Cortex of kidney (tissue), 1 donor: ENCODE measurements around the gene GLIS2.
"Not testable (repeated sequence)": the region's sequence is repeated elsewhere in the genome, so short reads cannot be mapped to it uniquely, and the experiment has no call there.

Source experiments
- DNase-seq: peaks from one replicate; lab custom pipeline; 2025; lab: John Stamatoyannopoulos, UW

Gene GLIS2

DNA sequence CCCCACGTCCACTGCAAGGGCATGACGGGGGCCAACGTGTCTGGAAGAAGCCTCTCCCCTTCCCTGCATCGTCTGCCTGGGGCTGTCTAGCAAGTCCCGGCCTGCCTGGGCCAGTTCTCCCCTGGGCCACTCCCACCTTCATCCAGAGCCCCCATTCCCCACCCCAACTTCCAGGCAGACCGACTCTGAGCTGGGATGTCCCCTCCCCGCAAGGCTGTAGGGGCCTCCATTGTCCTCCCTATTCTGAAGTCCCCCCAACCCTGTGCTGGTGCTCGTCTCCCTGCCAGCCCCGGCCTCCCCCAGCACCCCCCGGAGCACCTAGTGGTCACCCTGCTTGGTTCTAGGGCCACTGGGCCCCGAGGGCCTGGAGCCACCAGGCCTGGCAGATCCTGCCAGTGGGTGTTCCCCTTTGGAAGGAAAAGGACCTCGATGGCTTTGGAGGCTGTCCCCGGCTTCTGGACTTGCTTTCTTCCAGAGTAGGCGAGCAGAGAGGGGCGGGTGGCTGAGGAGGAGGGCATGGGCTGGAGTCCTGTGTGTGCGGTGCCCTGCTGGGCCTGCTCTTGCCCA is 4.8 kb downstream of the GLIS2 start:
- no peak for DNase-seq

DNA sequence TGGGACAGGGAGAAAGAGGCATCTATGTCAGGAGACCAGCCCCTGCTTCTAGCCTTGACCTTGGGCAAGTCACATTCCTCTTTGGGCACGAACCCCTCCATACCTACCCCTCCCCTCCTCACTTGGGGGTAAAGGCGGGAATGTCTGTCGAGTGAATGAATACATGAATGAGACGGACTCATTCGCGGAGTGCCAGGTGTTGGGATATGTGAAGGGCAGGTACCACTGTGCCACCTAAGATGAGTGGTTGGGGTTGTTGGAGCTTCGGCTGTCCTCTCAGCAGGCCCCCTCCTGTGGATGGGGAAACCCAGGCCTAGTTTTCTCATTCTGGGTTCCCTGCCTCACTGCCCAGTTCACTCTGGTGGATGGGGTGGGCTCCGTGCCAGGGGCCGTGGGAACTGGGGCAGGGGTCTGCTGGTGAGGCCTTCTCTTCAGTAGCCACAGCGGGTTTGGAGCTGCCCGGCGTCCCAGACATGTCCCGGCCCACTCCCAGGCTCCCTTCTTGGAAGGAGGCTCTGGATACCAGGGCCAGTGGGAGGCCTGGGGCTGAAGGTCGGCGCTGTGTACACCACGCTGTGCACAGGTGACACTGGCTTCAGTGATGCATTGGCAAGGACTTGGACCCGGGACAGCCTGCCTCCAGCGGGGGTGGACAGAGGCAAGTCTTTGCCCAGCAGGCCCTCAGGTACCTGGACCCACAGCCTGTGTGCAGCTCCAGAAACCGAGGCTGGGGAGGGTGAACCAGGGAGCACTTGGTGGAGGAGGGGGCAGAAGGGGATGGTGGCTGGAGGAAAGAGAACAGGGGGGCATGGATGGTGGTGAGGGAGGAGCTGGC is 5.6 kb downstream of the GLIS2 start:
- no peak for DNase-seq

DNA sequence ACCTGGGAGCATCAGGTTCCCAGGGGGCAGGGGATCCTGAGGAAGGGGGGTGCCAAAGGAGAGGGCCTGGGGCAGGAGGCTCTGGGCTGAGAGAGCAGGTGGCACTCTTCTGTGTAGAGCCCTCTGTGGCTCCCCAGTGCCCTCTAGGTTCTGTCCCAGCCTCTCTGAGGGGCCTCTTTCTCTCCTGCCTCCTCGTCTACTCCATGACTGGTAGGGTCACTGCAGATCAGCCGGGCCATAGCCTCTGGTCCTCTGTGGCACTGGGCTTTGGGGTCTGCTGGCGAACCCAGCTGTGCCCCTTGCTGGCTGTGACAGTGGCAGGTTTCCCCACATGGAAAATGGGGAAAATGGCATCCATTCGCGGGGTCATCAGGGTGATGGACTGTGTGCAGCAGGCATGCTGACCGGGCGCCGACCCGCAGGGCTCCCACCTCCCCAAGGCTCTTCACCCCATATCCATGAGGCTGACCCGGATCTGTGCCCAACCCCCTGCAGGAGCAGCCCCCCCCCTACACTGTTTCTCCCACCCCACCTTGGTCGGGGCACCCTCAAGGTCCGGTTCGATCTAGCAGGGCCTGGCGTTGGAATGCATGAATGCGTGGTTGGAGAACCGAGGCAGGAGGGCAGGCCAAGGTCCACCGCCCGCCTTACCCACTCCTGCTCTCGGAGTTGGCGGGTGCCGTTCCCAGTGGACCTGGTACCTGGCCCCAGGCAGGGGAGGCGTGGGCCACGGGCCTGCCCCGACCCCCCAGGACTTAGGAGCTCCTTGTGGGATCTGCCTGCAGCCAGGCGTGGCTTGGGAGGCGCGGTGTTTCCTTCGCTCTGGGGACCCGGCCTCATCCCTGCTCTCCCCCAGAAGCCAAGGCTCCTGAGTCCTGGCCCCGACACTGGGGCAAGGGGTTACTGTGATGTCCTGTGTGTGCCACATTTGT is 6.5 kb downstream of the GLIS2 start:
- no peak for DNase-seq

- DNase-seq: no peak
Measured at GRCh38 chr16:4323071-4323844, 7.4 kb downstream of the GLIS2 start.

DNA sequence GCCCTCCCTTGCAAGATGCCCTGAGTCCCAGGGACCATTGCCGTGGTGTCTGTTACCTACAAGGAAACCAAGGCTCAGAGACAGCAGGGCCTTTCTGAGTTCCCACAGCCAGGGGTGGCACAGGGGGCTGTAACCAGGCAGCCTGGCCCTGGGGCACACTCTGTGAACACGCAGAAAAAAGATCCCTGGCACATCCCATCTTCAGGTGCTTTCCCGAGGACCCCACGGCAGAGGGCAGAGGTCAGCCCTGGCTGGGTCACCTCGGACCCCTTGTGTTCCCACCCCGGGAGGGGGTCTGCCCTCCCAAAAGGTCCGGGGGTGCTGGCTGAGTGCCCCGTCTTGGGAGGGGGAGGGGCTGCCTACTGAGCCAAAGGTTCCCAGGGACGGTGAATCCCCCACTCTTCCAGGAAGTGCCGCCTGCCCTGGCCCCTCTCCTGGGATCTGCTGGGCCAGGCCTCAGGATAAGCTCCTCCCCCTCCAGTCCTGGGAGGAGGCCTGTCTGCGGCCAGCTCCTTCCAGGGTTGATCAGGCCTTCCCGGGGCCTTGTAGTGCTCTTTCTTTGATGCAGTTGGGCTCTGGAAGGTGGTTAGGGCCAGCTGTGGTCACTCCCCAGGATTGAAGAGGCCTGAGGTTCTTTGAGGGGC is 8.1 kb downstream of the GLIS2 start:
- no peak for DNase-seq

GRCh38 chr16:4324492-4325252 is 8.8 kb downstream of the GLIS2 start:
- DNase-seq: no peak

GRCh38 chr16:4325253-4325758 is 9.4 kb downstream of the GLIS2 start:
- DNase-seq: no peak

GRCh38 chr16:4327386-4328045 is 11.6 kb downstream of the GLIS2 start:
- DNase-seq: no peak

DNA sequence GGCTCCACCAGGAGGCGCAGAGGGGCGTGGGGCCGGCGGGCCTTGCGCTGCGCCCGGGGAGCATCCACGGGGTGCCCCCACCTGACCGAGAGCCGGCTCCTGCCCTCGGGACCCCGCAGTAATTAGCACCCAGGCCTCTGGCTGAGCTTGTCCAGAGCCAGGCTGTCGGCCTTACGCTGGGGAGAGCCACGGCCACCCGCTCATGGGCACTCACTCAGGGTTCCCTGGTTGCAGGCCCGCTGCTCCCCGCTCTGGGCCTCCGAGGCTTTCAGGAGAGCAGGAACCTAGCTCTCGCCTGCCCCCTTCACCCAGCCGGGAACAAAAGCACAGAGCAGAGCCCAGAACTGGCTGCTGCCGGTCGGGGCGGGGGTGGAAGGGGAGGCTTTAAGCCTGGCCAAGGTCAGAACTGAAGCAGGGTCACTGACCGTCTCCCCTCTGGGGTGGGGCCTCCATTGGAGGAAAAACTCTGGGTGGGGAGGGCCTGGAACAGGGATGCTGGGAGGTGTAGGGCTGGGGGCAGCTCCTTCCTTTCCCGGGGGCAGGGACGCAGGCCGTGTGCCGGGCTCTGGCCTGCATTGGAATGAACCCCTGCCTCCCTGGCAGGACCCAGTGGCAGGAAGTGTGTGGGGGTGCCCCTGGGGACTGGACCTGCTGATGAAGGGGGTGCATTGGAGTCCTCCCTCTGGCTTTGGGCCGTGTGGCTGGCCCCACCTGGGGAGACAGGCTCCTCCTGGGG is 12.3 kb downstream of the GLIS2 start:
- no peak for DNase-seq

DNA sequence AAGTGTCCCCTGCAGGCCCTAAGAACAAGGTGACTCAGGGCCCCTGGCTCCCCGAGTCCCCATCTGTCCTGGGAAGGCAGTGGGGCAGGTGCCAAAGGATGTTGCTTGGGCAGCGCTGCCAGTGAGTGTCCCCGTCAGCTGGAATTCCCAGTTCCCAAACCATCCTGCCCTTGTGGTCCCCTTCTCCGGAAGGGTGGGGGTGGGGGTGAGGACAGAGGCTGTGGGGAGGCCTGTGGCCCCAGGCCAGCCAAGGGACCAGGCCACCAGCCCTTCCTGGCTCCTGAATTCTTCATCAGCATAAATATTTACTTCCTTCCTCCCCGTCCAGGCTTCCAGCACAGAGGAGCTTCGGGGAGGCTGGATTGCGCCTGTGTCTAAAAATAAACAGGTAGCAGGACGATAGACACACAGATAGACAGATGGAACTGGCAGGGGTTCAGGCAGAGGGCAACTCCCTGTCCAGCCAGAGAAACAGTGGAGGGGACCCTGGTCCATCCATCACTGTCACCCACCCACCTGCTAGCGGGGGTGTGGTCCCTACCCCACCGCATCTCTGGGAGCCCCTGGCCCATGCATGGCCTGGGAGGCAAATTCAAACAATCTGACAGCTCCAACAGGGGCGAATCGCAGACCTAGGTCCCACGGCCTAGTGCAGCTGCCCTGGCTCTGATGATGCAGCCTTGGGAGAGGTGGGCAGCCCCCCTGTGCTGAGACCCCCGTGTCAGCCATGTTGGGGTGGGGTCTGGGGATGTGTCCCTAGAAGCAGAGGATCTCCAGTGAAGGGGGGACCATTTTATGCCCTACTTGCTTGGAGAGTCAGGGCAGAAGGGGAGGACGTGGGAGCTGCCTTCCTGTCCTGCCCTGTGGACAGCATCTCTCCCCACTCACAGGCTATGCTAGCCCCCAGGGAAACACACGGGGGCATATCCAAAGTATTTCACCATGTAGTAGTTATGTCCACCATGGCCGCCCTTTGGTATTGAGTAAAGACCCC is 13.2 kb downstream of the GLIS2 start:
- no peak for DNase-seq

GRCh38 chr16:4330277-4330874 is 14.5 kb downstream of the GLIS2 start:
- no peak for DNase-seq

DNA sequence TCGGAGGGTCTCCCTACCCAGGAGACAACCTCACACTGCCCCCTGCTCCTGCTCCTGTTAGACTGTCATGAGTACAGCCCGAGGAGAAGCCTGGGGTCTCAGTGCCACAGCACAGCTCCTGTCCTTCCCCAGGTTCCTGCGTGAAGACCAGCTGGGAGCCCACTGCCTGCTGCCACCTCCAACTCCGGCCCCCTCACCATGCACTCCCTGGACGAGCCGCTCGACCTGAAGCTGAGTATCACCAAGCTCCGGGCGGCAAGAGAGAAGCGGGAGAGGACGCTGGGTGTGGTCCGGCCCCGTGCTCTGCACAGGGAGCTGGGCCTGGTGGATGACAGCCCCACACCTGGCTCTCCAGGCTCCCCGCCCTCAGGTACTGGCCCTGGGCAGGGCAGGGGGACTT is 16.2 kb downstream of the GLIS2 start:
- no peak for DNase-seq

GRCh38 chr16:4332623-4333307 is 16.9 kb downstream of the GLIS2 start:
- DNase-seq: no peak

- no peak for DNase-seq
Measured at GRCh38 chr16:4333308-4333638, 17.4 kb downstream of the GLIS2 start.

DNA sequence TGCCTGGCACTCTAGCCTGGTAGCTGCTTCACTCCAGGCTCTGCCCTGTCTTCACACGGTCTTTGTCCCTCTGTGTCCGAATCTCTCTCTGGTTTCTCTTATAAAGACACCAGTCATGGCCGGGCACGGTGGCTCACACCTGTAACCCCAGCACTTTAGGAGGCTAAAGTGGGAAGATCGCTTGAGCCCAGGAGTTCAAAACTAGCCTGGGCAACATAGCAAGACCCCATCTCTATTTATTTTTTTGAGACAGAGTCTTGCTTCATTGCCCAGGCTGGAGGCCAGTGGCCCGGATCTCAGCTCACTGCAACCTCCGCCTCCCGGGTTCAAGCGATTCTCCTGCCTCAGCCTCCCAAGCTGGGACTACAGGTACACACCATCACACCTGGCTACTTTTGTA is 17.8 kb downstream of the GLIS2 start:
- DNase-seq: not testable (repeated sequence)

GRCh38 chr16:4334724-4335495 is 19.0 kb downstream of the GLIS2 start:
- DNase-seq: no peak
